GM12865 (cell line): ENCODE data around the gene ATXN7L1.

Experiments
- DNase-seq: peaks from one replicate; pipeline ENCODE4 v3.0.0; 2010; ENCODE audit warnings: low read depth
- H3K4me3 ChIP-seq: 2 replicates; pipeline ENCODE4 v1.5.1; 2011; ENCODE audit warnings: mild to moderate bottlenecking, low read depth, low read length, control low read depth
- TF ChIP-seq, protein P1 (sequence below): IDR thresholded peaks from 2 replicates; pipeline ENCODE4 v1.5.1; 2011; ENCODE audit warnings: low read length, control low read depth, low read depth, inconsistent platforms; ENCODE audit not compliant: insufficient read depth; ENCODE audit errors: missing control alignments

ATXN7L1 gene

DNA sequence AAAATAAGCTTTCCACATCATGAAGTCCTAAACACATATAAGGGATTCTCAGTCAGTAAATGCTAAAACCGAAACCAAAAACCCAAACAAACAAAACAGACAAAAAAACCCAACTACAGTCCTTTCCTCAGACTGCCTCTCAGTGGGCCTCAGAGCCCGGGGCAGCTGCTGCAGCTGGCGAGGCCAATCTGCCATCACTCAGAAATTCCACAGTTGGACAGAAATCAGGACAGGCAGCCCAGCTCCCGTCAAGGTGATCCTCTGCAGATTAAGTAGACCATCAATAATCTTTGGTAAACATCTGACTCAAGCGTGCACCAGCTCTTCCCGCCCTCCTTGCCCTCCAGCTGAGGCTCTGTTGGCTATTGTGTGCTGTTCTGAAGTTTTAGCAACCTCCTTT, 142.2 kb downstream of the ATXN7L1 start:
- TF ChIP-seq, protein P1, sequence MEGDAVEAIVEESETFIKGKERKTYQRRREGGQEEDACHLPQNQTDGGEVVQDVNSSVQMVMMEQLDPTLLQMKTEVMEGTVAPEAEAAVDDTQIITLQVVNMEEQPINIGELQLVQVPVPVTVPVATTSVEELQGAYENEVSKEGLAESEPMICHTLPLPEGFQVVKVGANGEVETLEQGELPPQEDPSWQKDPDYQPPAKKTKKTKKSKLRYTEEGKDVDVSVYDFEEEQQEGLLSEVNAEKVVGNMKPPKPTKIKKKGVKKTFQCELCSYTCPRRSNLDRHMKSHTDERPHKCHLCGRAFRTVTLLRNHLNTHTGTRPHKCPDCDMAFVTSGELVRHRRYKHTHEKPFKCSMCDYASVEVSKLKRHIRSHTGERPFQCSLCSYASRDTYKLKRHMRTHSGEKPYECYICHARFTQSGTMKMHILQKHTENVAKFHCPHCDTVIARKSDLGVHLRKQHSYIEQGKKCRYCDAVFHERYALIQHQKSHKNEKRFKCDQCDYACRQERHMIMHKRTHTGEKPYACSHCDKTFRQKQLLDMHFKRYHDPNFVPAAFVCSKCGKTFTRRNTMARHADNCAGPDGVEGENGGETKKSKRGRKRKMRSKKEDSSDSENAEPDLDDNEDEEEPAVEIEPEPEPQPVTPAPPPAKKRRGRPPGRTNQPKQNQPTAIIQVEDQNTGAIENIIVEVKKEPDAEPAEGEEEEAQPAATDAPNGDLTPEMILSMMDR: no peak
- H3K4me3 ChIP-seq: no peak overlapping the region
- DNase-seq: no peak

DNA sequence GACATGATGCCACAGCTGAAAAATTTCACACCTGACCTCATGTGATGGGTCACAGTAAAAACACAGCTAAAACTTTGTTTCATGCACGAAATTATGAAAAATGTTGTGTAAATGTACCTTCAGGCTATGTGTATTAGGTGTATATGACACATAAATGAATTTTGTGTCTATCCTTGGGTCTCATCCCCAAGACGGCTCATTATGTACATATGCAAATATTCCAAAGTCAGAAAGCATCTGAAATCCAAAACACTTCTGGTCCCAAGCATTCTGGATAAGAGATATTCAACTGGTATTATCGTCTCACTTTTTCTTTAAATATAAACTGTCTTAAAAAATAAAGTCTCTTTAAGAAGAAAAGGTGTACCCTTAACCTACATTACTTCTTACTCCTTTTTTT, 145.4 kb downstream of the ATXN7L1 start:
- DNase-seq: no peak
- TF ChIP-seq, protein P1: no peak
- no peak overlapping the region for H3K4me3 ChIP-seq

DNA sequence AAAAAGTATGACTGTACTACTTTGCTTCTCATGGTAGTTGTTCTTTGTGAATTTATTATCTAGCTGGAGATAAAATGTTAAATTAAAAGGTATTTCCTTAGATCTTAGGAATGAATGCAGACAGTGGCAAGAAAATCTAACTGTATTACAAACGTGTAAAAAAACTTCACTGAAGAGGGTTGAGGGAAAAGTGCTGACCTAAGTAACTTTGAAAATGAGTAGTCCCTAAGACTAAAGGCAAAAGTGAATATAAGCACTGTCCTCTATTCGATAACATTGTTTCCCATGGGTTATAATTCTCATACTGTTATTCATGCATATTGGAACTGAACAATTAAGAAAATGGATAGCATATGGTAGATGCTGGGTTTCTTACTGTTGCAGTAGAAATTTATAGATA, 148.4 kb downstream of the ATXN7L1 start:
- no peak overlapping the region for H3K4me3 ChIP-seq
- no peak for DNase-seq
- TF ChIP-seq, protein P1: no peak

DNA sequence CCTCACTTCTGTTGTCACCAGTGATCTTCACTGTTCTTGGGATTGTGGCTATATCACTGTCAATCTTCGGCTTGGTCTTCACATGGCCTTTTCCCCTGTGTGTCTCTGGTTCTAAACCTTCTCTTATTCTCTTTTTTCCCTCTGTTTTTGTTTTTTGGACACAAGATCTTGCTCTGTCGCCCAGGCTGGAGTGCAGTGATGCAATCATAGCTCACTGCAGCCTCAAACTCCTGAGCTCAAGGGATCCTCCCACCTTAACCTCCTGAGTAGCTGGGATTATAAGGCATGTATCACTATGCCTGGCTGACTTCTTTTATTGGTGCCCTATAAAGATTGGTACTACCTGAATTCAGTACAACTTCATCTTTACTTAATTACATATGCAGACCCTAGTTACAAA, 151.7 kb downstream of the ATXN7L1 start:
- TF ChIP-seq, protein P1: no peak
- no peak overlapping the region for H3K4me3 ChIP-seq
- no peak for DNase-seq

DNA sequence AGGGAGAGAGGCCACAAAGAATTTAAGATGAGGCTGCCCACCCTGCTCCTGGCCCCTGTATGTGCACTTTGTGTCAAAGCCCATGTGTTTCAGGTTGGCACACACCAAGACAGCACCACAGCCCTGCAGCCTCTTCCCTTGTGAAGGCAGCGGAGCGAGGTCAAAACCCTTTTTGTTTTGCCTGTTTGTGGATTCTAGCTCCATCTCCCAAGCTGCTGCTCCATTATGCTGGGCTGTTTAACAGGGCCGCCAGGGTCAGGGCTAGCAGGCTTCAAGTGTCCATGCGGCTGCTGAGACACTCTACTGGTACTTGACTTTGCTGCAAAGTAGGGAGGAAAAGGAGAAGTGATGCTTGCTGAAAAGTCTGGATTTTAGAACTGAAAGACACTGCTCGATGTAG, 152.8 kb downstream of the ATXN7L1 start:
- DNase-seq: no peak
- H3K4me3 ChIP-seq: no peak overlapping the region
- TF ChIP-seq, protein P1: no peak

DNA sequence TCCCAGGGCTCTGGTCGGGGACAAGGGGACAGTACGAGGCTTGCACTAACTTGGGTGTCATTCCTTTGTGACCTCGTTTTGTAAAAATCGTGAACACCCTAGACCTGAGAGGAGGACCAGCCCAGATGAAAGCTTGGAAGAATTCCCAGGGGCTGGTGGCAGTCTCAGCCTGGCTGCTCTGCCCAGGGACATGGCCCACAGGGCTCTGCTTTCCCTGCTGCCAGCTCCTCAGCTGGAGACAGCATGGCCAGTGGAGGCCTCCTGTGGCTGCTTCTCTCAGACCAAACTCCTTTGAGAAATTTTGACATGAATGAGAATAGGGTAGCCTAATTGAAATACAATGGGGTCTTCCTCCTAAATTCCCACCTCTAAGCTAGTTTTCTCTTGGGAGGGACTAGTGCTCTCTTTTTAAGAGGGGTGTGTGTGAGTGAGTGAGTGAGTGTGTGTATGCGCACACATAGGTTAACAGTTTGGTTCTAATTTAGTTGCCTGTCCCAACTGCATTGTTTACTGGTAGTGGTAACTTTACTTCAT, 154.8 kb downstream of the ATXN7L1 start:
- TF ChIP-seq, protein P1: no peak
- H3K4me3 ChIP-seq: no peak overlapping the region

DNA sequence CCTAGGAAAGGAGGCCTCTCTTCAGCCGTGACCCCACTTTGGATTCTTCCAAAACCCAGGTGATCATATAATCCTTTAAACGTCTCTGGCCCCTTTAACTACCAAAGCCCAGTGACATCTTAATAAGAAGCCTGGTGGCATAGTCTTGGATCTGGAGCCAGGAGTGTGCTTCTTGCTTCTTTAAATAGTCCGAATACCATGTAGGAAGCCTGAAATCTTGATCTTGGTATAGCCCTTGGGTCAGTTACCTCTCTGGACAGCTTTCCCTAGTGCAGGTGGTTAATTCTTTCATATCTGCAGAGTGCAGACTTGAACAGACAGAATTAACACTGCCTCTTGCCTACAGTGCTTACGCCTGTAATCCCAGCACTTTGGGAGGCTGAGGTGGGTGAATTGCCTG, 156.5 kb downstream of the ATXN7L1 start:
- H3K4me3 ChIP-seq: no peak overlapping the region
- TF ChIP-seq, protein P1: no peak
- DNase-seq: no peak

More for the DNA sequence above, 154.8 kb downstream of the ATXN7L1 start:
- no peak for DNase-seq
